NCI-H446 (cell line): Measurements from ENCODE around the gene COL7A1.

Experiments used
- DNase-seq, 2 experiments: peaks; one replicate each; lab custom pipeline; 2025; lab: John Stamatoyannopoulos, UW

COL7A1 gene

DNA sequence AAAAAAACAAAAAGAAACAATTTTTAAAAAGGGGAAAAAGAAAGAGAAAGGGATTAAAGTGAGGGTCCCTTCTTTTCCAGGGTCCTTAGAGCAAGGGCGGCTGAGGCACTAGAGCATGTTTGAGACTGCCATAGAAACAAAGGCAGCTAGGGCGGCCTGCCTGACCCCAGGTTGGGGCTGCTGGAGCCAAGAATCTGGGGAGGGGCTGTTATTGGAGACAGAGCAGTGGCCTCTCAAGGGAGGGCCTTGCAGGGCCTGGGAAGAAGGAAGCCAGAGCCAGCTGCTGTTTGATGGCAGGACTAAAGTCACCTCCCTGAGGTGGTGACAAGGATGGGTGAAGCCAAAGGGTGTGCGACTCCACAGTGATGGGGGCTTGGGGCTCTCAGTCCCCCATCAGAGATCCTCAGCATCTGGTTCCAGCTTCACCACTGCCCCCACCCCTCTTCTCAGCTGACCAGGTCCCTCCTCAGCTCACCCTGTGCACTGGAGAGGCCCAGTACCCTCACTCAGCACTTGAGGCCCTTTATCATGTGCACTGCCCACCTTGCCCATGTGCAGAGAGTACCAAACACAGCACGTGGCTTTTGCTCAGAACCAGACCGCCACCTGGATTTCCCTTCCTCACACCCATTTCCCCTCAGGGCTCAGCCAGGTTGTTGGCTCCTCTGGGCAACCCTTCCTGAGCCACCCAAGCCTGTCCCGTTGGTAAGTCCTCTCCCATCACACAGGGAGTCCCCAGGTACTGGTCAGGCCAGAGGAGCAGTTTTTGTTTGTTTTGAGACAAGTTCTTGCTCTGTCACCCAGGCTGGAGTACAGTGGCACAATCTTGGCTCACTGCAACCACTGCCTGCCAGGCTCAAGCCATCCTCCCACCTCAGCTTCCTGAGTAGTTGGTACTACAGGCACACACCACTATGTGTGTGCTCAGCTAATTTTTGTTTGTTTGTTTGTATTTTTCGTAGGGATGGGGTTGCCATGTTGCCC lies 24.7 kb upstream of the COL7A1 start:
- no peak for DNase-seq

DNA sequence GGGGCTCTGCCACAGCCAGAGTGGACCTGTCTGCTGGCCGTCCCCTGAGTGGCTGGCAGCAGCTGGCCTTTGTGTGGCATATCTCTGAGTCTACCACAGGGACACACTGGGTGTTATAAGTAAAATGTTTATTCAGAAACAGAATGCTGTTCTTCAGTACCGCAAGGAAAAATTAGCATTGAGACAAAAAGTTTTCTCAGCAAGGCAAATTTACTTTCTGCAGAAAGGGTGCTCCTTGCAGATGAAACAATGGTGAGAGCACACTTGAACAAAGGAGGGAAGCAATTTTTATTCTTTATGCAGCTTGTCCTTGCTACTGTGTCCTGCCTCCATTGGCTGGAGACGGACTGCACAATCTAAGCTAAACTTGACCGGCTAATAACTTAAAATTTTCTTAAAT lies 22.4 kb upstream of the COL7A1 start:
- no peak for DNase-seq

DNA sequence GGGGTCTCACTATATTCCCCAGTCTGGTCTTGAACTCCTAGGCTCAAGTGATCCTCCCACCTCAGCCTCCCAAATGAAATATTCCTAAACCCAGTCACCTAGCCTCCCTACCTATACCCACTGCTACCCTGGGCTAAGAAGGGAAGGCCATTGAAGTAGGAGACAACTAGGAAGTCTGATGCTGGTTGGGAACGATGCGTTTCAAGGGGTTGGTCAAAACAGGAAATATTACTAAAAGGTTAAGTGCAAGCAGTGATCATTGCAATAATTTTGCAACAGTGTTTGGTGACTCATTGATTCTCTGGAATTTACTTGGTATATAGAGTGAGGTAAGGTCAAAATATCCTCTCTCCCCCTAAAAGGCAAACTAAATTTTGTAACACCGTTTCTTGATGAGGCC lies 18.9 kb upstream of the COL7A1 start:
- no peak for DNase-seq

DNA sequence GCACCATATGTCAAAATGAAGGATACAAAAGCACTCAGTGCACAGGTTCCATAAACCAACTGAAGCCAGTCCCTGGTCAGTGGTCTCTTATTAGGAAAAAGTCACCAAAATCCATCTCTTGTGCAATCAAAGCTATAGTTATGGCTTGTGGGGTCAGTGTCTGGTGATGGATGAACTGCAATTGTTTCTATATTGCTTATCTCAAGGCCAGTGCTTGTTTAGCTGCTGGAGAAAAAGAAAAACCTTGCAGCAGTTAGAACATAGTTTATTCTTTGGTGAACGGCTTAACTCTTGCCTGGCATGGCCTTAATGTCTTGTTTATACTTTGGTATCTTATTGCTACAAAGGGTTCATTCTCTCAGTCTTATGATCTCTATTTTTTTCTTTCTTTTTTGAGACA lies 17.2 kb upstream of the COL7A1 start:
- DNase-seq: no peak

DNA sequence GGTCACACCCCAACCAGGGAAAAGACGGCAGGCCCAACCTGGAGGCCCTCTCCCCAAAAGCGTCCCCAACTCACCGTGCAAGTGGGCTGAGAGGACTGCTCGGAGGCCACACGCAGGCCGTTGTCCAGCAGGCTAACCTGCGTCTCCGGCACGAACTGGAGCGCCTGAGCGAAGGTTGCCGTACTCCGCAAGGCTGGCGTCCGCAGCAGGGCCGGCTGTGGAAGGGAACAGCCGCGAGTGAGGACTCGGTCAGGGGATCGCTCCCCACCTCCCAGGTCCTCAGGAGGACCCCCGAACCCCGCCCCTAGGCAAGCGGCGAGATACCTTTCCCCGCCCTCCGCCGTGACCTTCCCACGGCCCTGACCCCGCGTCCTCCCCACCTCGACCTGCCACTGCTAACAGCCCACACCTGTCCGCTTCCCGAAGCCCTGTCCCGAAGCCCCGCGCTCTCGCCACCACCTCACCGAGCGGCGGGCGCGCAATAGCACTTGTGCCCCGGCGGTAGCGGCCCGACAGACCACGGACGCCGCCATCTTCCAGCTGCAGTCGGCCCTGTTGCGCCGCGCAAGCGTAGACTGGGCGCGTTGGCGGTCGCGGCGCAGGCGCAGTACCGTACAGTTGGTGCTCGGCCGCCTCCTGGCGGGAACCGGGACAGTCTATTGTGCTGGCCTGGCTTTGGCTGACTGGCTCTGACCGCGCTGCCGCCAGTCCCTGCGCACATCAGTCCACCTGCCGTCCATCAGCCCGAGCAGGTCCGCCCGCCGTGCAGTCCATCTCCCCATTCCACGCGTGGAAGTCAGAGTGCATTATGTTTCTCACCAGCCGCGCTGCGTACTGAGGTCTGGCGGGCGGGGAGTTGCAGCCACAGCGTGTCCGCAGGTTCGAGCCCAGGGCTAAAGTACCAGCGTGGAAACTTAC lies 14.2 kb upstream of the COL7A1 start, which contains the start of gene UQCRC1:
Gene UQCRC1 (minus strand): TSS at position 559 of the 918 bp plus-strand sequence. CDS start 26 bp downstream, at position 533.
- peak; percentile 53 to 85 for DNase-seq

DNA sequence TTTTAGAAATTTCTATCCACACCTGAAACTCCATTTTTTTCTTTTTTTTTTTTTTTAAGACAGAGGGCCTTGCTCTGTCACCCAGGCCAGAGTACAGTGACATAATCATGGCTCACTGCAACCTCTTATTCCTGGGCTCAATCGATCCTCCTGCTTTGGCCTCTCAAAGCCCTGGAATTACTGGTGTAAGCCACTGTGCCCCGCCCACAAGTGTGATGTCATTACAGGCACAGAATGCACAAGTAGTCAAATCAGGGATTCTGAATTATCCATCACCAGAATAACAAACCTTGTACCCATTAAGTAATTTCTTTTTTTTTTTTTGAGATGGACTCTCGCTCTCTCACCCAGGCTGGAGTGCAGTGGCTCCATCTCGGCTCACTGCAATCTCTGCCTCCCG lies 12.4 kb upstream of the COL7A1 start:
- no peak for DNase-seq

DNA sequence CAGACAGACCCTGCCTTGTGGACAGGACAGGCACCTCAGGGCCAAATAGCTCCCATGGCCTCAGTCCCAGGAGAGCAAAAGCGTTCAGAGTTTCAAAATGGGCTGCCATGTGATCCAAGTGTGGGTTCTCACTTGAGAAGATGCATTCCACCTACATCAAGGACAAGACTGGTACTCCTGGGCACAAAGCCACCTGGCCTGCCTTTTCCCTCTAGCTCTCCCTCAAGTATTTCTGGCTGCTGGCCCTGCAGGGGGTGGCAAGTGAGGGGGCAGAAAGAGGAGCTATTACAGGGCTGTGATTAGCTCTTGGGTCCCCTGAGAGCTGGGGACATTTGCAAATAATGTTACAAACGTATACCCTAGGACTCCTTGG lies 6.5 kb upstream of the COL7A1 start:
- no peak for DNase-seq

DNA sequence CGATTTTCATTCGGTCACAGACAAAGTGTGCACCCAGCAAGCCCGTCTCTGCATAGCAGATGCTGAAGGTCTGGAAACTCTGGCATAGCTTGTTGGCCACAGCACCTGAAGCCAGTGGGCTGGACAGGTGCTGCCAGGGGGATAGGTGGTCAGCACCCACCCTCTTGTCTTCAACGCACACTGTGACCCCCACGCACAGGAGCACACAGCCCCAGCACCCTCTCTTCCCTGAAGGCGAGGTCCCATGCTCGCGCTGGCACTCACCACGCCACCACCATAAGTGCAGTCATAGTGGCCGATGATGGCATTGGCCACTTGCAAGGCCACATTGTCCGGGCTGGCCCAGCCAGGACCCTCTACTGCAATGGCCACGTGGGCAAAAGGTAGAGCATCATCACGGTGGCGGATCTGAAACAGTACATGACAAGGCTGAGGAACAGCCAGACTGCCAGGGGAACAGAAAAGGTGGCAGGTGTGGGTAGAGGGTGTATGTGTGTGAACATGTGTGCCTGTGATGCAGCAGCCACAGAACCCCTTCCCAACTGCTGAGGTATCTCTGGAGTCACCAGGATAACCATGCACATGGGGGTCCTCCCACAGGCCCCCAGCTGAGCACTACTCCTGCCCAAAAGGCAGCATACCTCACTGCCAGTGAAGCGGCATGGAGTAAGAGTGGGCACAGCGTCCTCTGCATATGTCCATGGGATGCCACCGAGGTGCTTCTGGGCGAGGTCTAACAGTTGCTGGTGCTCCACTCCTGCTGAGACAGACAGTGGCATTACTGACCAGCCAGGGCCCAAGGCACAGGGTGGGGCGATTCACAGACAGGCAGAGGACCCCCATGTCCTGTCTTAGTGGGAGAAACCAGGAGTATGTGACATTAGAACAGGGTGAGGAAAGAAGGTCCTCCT lies 5.8 kb upstream of the COL7A1 start:
- no peak for DNase-seq

DNA sequence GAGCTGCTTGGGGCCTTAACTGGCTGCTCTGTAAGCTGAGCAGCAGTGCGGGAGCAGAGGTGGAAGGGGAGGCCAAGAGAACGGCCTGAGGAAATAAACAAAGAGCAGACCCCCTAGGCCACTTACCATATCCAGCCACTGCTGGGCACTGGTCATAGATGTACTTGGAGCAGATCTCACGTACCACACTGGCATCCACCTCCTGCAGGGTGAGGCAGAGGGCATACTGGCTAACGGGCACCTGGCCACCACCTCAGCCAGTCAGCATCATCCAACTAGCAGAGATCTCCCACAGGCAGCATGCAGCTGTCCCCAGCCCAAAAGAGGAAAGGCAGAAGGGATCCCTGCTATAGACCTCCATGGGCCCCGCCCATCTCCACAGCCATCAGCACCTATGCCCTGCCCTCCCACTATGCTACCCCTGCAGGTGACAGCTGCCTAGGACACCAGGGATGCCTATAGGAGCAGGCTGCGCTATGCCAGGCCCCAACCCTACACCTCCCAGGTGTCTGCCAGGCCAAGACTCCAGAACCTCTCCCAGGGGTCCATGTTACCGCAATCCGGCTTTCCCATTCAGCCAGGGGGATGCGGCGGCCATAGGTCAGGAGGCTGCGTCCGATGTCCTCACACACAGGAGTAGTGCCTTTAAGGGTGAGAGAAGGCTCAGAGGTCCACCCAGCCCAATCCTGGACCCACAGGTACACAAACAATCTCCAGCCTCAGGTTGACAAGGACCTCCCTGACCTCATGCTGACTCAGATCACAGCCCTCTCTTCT lies 4.6 kb upstream of the COL7A1 start:
- DNase-seq: no peak

DNA sequence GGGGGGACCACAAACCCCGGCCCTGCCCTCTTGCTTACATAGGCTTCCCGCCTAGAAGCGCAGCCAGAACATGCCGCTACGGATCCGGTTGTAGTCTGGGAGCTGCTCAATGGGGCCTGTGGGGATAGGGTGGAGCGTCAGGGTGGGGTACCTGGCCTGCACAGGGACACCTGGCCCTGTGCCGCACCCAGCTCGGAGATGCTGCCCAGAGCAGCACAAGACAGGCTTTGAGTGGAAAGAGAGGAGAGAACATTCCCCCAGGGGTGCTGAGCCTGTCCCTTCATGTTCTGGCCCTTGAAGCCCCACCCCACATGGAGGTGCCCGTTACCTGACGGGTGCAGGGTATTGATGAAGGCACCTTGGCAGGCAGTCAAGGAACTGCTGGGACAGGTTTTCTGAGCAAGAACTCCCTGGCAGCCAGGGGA lies 4.0 kb upstream of the COL7A1 start:
- no peak for DNase-seq

DNA sequence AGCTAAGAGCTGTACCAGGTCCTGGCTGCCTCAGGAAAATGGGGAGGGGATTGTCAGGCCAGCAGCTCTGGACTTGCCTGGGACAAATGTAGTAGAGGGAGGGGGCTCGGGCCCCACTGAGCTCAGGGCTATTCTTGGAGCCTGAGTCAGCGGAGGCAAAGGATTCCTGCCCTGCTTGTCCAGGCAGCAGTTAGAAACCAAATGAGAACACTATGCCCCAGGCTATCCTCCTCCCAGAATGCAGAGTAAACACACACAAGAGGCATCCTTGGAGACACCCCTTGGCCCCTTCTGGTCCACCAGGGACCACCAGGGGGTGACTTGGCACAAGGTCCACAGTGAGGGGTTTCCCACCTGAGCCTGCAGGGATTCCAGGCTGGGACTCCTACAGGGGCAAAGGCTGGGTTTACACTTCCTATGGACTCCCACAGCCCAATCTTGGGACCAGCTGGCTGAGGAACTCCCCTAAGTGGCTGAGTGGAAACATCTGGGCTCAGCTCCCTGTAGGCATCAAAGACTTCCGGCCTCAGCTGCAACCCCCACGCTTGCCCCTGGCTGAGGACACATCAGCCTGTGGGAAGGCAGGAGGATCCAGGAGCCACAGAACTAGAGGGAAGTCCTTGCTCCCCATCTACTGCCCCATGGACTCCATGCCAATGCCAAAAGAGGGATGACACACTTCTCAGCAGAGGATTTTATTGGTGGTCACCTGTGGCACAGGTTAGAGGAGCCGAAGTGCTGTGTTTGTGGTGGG lies 3.4 kb upstream of the COL7A1 start:
- DNase-seq: no peak

DNA sequence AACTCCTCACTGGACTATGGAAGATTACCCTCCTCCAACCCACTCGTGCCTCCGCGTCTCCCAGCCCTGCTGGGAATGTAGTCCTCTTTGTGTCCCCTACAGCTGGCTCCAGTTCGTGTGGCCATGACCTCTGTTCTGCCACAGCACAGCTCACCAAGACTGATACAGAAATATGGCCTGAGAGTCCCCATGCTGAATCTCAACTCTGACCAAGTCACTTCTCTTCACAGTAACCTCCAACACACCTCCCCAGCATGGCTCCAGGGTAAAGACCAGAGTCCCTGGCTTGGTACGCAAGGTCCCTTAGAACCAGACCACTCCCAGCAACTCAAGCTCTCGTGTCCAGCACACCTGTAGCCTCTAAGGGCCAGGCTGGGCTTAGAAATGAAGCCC lies 2.3 kb upstream of the COL7A1 start:
- no peak for DNase-seq

DNA sequence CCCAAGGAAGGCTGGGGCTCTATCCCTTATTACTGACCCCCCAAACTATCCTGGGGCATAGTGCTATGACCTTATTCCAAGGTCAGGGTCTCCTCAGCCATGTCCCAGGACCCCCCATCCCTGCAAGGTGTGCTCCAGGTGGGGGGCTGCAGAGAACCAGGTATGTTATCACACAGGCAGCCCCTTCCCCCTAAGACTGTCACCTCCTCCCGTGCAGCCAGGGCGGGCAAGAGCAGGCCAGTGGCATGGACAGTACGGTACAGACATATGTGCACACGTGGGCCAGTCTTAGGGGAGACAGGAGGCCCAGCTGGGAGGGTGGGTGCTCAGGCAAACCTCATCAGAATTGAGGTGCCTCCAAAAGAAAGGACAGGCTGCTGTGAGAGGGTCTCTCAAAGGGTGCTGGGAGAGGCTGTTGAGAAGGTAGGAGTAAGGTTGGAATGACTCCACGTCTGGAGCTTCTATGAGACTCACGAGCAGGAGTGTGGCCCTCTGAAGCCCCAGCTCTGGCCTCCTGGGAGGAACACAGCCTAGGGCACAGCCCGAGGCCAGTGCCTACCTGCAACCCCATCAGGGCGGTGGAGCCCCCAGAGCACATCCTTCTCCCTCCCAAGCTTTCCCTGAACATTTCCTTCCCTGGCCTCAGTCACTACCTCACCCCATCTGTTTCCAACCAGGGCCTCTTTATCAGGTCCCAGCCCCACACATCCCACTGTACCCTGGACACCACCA lies 1.7 kb upstream of the COL7A1 start:
- no peak for DNase-seq

DNA sequence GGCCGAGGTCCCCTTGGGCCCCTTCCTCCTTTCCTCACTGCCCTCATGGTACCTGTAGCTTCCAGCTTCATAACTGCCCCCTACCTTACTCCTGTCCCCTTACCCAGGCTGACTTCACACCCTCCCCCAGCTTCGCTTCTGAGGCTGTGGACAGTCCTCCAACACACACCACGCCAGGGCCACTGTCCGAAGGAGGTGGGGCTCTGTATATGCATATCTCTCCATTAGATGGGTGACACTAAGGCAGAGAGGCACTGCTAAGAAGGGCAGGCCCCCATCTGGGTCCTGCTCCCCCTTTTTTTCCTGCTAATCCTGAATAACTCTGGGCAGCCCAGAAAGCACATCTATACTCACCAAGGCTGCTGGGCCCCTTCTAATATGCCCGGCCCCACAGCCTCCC lies 1.0 kb upstream of the COL7A1 start:
- DNase-seq: no peak

DNA sequence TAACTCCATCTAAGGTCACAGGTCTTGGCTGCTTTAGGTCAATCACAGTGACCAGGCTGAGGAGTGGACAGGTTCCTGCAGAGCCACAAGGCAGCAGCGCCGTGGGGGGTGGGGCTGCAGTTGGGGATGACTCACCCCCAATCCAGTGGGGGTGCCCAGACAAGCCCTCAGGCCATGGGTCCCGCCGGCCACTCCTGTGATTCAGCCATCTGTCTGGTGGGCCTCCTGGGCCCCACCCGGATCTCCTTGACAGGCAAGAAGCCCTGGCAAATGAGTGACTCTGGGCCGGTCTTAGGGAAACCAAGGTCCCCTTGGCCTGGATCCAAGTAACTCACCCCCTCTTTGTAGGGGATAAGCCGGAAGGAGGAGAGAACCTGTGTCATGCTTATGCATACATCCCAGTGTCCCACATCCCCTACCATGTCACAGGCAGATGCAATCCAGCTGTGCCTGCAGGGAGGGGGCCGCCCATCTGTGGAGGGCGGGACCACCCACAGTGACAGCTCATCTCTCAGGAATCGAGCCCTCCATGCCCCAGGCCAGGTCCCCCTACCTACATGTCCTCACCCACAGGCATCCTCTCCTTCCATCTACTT lies 495 bp upstream of the COL7A1 start:
- DNase-seq: no peak

DNA sequence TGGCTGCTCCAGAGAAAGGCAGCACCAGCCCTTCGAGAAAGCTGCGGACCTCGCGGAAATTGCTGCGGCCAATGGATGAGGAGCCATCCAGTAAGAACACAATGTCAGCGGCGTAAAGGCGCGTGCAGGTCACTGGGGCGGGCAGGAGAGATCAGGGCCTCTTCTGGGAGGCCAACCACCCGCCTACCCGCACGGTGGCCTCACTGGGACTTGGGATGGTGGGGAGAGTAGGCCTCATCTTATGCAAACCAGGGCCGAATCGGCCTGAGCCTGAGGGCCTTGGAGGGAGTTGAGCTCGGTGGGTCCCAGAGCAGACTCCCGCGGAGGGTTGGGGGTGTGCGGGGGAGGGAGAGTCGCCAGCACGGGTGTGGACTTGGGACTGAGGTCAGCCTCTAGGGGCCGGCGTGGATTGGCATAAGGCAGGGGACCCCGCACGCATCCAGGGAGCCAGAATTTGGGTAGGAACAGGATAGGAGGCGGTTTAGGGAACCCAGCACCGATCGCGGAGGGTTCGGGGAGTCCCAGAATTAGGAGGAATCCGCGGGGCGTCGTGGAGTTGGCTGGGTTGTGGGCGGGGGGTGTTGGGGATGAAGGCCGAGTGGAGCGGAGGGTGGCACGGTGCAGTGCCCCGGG lies 596 bp downstream of the COL7A1 start:
- DNase-seq: no peak

DNA sequence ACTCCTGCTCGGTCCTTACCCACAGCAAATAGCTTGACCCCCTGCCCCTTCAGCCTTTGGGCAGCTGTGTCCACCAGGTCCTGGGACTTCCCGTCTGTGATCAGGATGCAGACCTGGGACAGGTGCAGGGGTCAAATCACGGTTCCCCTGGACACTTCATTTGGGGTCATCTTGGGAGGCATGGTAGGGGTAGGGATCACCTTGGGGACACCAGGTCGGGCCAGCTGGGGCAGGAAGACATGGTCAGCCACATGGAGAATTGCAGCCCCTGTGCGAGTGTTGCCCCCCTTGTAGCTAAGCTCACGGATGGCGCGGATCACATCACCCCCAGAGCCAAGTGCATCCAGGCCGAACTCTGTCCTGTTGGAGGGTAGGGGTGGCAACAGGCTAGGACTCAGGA lies 1.8 kb downstream of the COL7A1 start:
- no peak for DNase-seq

DNA sequence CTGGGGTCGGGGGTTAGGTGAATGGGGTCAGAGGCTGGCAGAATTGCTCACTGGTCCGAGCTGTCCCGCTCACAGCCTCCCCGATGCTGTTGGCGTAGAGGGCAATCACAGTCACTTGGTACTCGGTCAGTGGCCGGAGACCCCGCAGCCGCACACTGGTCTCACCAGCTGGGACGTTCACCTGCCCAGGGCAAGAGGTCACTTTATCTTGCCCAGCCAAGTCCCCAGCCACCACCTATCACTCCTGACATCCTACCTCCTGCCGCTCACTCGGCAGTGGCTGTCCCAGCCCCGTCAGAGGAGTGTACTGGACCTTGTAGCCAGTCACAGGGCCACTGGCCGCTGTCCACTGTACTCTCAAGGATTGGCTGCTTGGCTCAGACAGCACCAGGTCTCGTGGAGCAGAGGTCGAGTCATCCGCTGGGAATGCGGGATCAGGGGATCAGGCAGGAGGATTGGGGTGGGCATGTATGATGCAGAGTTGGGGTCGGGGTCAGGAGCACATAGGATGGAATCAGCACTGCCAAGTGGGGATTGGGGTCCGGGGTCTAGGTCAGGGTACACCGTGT lies 2.5 kb downstream of the COL7A1 start:
- no peak for DNase-seq
